Measurements from ENCODE around the gene DYNLRB2.

GRCh38 chr16:80564394-80564793 lies 23.6 kb downstream of the DYNLRB2 start:
- TF ChIP-seq CTCF (IDR thresholded peaks at IDR 0.05; ENCODE audit: low read depth, low read length) (no peak), EZH2phosphoT487 (IDR thresholded peaks at IDR 0.05; ENCODE audit: low read depth) (no peak)
